ENCODE data around the gene JTB.
"Not testable (repeated sequence)": the region's sequence is repeated elsewhere in the genome, so short reads cannot be mapped to it uniquely, and the experiment has no call there.

The JTB gene
- total RNA-seq = 12.2 to 13.5 reads per million in 2 donors

DNA sequence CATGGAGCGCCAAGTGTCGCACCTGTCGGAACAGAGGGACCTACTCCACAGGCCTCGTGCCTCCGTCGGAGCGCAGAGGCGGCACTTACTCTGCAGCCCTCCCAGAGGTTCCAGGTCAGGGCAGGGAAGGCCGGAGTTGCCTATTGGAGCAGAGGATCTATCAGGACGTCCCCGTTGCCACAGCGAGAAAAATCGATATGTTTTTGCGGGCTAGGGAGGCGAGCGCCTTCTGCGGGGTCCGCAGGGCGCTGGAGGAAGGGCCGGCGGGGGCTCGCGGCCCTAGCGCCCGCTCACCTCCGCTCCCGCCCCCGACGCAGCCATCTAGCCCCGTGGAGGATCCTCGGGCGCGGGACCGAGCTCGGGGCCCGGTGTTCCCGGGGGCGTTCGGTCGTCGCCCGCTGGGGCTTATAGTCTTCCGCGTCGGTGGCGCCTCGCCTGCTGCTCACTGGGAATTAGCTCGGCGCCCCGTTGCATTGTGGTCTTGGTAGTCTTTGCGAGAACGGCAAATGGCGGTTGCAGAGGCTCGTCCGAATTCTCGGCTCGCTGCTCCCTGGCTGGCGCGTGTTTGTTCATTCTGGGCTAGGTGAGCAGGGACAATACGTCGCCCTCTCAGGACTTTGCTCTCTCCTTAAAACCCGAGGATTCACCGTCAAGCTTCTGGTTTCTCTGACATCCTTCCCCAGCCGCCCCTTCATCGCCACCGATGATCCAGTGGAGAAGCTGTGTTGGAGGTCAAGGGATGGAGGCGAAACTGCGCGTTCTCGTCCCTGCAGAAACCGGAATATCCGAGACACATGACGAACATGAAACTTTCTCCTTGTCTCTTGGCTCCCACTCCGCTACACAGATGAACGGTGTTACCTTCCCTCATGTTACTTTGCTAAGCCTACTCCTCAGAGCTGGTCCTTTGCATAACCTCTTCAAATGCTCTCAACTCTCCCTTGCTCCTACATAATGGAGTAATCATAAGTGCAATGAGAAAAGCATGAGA is at the start of gene JTB:
Gene JTB, minus strand, starts transcription at position 425 of the 991 bp plus-strand sequence. Its CDS starts 422 bp downstream, at position 3.
- DNase-seq = peak; percentile 63 to 87 (median 78)

DNA sequence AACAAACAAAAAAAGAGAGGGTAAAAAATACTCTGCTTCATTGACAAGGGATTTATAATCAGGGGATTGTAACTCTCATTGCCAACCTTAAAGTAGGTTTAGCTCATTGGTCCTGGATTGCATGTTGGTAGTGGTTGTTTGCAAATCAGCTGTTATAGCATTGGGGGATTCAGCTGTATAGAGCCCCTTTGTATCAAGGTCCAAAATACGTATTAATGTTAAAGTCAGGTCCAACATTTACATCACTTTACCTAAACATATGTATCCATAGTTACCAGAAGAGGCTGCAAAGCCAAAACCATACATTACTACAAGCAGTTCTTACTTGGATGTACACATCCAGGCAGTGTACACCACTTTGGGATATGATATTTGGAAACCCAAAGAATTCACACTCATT is 42.5 kb upstream of the JTB start:
- DNase-seq = no peak

DNA sequence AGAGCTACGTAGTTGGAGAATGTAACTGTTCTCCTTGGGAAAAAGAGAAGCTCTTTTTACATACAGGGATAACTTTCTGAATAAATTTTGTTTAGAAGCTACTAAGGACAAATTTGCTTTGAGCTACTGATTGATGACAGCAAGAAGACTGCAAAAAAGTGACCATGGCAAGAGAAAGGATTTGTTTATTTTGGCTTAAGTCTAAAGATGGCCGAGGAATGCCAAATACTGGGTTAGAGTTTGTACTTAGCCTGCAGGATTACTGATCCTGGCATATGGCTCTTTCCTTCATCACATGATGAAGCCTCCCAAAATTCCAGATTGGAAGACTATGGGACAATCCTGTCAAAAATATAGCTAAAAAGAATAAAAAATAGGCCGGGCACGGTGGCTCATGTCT is 41.8 kb upstream of the JTB start:
- DNase-seq = no peak

DNA sequence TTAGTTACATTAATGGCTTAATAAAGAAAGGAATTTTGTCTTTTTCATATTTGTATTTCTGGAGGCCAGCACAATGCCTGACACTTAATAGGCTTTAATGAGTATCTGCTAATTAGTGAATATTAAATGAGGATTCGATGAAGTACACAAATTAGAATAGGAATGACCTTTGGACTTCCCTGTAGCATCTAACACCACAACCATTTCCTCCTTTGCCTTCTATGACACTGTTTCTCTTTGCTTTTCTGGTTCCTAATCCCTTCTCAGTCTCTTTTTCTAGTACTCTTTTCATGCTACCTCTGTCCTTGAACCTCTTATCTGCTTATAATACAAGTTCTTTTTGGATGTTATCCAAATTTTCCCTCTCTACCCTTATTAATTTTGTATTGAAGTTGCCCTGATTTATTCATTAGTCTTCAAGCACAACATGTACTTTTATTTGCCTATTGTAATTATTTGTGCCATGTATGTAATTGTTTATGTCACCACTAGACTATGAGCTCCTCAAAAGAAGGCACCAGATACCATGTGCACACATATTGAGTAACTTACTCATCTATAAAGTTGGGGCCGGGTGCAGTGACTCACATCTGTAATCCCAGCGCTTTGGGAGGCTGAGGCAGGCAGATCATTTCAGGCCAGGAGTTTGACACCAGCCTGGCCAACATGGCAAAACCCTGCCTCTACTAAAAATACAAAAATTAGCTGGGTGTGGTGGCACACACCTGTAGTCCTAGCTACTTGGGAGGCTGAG is 36.9 kb upstream of the JTB start:
- DNase-seq = peak in 1 of 5 experiments; percentile 27

DNA sequence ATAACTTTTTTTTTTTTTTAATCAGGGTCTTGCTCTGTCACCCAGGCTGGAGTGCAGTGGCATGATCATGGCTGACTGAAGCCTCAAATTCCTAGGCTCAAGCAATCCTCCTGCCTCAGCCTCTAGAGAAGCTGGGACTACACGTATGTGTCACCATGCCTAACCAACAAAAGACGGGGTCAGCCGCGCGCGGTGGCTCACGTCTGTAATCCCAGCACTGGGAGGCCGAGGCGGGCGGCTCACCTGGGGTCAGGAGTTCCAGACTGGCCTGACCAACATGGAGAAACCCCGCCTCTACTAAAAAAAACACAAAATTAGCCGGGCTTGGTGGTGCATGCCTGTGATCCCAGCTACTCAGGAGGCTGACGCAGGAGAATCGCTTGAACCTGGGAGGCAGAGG is 35.1 kb upstream of the JTB start:
- not testable (repeated sequence) for DNase-seq

DNA sequence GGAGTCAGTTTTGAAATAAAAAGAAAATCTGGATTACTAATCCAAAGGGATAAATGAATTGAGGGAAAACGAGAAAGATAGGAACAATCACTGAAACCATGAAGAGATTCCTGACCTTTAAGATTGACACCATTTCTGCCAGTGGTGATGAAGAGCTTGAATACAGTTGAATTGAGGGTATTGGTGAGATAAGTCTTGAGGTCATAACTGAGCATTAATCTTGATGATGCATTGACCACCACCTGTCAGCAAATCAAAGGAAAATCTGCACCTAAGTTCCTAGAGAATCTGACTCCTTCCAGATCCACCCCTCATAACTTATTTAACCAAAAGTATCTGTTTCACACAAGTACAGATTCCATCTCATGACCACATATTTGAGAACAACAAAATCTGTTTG is 34.7 kb upstream of the JTB start:
- DNase-seq = no peak

DNA sequence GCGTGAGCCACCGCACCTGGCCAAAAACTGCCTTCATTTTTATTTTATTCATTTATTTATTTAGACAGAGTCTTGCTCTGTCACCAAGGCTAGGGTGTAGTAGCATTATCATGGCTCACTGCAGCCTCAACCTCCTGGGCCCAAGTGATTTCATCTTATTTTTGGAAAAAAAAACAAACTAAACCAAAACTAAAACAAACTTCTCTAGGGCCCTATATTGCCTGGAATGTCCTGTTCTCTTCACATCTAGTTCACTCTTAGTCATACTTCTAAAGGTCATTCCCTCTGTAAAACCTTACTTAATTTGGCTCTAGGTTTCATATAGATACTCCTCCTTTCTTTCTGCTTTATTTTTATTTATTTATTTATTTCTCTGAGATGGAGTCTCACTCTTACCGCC is 28.7 kb upstream of the JTB start:
- no peak for DNase-seq

DNA sequence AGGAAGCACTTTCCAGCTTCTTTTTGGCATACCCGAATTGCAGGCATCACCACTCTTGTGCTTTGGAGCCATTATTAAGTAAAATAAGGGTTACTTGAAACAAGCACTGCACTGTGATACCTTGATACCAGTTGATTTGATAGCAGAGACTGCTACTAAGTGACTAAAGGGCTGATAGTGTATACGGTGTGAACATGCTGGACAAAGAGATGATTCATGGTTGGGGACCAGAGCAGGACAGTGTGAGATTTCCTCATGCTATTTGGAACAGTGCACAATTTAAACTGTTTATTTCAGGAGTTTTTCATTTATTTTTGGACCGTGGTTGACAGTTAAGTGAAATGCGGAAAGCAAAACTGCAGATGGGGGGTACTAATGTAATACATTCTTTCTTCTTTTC is 22.9 kb upstream of the JTB start:
- DNase-seq = no peak

DNA sequence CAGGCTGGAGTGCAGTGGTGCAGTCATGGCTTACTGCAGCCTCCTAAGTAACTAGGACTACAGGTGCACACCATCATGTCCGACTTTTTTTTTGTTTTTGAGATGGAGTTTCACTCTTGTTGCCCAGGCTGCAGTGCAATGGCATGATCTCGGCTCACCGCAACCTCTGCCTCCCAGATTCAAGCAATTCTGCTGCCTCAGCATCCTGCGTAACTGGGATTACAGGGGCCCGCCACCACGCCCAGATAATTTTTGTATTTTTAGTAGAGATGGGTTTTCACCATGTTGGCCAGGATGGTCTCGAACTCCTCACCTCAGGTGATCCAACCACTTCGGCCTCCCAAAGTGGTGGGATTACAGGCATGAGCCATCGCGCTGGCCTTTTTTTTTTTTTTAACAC is 19.4 kb upstream of the JTB start:
- not testable (repeated sequence) for DNase-seq

DNA sequence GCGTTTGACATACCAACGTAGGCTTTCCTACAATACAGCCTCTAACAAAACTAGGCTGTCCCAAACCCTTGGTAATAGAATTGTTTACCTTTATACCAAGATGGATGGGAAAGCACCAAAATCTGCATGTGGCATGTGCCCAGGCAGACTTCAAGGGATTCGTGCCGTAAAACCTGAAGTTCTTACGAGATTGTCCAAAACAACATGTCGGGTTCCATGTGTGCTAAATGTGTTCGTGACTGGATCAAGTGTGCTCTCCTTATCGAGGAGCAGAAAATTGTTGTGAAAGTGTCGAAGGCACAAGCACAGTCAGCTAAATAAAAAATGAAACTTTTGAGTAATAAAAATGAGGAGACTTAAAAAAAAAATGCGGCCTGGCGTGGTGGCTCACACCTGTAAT is 18.2 kb upstream of the JTB start:
- DNase-seq = no peak

DNA sequence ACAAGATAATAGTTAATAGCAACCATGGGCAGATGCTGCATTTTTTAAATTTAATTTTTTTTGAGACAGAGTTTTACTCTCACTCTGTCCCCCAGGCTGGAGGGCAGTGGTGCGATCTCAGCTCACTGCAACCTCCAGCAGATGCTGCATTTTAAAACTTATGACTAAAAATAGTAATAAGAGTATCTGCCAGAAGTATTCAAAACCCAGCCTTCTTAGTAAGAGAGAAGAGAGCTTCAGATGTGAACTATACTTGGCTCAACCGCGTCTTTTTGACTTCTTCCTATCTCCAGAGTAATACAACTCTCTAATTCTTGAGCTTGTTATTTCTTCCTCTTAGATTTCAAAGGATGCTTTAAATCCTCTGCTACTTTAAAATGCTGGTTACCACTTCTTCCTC is 17.7 kb upstream of the JTB start:
- no peak for DNase-seq

DNA sequence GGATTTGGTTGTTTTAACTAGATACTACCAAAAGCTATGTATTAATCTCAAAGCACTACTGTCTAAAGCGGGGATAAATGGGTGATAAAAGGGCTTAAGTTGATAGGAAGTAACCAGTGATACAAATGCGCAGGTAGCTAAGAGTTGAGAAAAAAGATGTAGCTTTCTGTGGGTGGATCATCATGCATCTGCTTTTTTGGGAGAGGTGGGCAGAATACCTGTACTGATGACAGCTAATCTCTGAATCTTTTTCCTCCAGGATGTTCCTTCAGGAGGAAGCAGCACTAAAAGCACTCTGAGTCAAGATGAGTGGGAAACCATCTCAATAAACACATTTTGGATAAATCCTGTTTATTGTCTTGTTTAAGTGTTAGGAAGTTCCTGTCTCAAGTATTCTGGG is 14.3 kb upstream of the JTB start:
- DNase-seq = no peak

DNA sequence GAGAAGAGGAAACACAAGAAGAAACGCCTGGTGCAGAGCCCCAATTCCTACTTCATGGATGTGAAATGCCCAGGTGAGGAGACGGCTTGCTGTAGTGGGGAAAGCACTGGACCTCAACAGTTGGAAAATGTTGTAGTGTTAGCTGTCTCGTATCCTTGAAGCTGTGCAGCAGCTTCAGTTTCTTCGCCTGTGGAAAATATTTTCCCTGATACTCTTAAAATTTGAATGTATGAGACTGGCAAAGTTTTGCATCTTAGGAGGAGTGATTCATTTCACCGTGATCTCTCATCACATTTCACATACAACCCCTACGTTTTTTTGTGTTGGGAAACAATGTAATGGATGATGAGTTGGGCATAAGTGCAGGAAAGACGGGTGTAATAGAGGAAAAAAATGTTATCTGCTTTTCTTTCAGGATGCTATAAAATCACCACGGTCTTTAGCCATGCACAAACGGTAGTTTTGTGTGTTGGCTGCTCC is 13.7 kb upstream of the JTB start:
- DNase-seq = no peak

DNA sequence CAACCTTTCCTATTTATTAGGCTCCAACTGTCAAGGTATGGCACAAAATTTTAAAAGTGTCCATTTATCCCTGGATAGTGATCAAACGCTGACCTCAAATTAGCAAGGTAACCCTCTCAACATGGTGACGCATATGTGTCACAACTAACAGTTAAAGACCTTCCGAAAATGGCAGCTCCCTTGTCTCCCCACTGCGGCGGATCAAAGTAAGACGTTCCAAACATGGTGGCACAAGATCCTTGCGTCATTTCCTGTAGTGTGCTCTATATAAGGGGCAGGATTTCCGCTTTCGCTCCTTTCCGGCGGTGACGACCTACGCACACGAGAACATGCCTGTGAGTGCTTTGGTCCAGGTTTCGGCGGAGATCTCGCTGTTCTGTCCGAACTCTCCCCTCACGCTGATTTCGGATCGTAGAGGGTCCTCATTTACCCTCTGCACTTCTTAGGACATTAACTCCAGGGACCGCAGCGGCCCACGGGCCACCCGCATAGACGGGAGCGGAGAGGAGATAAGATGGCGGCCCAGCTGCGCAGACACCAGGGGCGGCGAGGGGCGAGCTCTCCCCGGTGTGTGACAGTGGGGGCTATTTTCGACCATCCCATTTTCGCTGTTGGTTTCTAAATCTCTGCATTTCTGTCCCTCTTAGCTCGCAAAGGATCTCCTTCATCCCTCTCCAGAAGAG is 13.1 kb upstream of the JTB start, which contains the start of gene RPS27:
Gene RPS27, plus strand, starts transcription at position 295 of the 683 bp plus-strand sequence. Its CDS starts 35 bp downstream, at position 330.
- peak; percentile 53 to 99 (median 84) for DNase-seq

DNA sequence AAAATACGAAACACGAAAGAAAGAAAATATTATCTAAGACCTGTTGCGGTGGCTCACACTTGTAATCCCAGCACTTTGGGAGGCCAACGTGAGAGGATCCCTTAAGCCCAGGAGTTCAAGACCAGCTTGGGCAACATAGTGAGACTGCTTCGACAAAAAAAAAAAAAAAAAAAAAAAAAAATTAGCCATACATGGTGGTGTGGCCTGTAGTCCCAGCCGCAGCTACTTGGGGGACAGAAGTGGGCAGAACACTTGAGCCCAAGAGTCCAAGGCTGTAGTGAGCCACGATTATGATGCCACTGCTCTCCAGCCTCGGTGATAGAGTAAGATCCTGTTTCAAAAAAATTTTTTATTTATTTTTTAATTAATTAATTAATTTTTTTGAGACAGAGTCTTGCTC is 10.1 kb upstream of the JTB start:
- DNase-seq = no peak

DNA sequence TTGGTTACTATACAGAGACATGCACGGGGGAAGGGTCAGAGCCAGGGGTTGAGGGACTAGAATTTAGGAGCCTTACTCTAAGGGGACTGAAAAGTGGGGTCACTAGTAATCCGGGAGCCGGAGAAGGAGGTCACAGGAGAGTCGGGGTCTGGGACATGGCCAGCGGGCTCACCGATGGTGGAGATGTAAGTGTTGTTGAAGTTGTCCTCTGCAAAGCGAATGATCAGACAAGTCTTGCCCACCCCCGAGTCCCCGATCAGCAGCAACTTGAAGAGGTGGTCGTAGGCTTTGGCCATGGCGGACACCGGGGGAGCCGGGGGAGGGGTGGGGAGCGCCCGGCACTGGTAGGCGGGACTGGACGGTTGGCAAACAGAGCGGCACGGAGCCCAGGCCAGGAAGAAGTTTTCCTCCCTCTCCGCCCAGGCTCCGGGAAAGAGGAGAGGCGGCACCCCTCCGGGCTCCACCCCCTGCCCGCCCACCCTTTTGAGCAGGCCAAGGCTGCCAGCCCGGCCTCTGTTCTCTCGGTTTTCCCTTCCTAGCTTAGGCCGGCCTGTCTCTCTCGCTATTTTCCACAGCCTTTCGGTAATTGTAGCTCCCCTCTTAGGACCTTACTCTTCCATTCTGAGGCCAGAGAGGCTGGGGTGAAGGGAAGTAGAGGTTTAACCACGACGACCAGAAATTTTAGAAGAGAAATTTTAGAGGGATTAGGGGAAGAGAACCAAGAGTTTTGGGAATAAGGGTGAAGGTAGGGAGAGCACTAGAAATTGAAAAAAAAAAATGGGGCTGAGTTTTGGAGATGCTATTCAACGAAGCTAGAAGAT is 8.7 kb upstream of the JTB start, which contains the start of gene RAB13:
Gene RAB13, minus strand, starts transcription at position 399 of the 821 bp plus-strand sequence. Its CDS starts 103 bp downstream, at position 296.
- no peak for DNase-seq

DNA sequence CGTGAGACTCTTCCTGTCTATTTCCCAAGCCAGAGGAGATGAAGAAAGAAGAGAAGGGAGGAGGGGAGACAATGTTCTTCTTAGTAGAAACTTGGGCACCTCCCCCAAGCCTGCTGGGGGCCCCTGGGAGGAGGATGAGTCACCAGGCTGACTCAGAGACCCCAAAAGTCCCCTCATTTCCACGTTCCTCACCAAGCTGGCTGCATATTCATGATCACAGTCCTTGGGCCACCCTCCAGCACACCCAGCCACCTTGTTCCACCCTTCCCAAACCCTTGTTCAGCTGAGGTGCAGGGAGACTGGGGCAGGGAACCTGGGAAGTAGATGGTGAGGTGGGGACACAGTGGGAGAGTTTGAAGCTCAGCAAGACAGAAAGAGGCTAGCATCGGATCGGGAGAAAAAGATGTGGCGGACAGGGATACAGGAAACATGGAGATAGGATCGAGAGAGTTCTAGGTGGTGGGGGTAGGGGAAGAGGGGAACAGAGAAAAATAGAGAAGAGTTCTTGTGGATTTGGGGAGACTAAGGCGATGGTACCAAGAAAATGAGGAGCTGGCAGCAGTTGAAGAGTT is 8.0 kb upstream of the JTB start:
- DNase-seq = no peak

DNA sequence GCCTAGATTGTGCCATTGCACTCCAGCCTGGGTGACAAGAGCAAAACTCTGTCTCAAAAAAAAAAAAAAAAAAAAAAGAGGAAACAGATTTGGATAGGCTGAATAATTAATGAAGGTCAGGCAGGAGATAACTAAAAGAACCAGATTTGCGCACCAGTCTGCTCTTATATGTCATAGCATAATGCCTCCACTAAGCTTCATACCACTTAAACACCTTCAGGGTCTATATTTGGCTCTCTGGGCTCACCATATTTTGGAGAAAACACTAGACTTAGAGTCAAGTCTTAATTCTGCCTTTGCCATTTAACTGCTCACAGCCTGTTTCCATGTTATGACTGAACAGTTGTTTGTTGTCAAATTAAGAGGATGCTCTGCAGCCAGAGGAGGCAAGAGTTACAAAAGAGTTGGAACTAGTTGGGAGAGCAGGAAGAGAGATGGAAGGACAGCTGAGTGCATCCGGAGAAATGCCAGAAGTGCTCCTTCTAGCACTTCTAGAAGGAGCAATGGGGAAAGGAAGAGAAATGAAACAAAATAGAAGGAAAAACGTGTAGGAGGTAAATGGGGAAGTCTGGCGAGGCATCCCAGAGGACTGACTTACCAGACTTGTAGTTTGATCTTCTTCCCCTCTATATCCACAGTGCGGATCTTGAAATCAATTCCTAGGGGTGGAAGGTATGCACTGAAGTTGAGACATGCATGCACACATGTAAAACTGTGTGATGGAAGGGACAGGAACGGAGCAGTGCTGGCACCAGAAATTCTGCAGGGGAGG is 6.8 kb upstream of the JTB start:
- no peak for DNase-seq

DNA sequence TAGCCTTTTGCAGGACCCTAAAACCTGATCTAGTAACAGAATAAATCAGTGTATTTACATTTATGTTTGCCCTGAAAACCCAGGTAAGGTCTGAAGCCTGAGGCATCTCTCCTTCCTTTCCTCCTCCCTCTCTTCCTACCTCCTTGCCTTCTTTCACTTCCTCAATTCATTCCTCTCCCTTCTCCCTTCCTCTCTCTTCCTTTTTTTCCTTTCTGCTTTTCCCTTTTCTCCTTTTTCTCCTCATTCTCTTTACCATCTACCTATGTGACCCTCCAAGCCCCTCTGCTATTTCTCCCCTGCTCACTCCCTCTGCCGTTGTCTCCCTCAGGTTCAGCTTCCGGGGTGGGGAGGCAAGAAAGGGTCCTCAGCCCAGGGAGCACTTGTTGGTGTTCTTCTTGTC is 4.3 kb upstream of the JTB start:
- not testable (repeated sequence) for DNase-seq

DNA sequence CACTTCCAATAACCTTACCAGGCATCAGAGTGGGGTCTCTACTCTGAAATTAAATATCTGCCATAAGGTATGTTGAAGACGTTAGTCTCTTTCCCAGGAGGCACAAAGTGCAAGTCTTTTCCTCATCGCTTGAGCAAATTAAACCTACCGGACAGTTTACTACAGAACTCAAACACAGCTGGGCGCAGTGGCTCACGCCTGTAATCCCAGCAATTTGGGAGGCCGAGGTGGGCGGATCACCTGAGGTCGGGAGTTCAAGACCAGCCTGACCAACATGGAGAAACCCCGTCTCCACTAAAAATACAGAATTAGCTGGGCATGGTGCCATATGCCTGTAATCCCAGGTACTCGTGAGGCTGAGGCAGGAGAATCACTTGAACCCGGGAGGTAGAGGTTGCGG is 1.6 kb upstream of the JTB start:
- not testable (repeated sequence) for DNase-seq
